ENCODE measurements around the gene HHAT. TPM values are rescaled to one million over a fixed set of nuclear protein-coding genes. Genes with fewer than 3 reads are reported as not detected.

Gene HHAT
- total RNA-seq, 4 donors from 2014 or later: 3.4 to 5.2 (median 4.0) TPM

GRCh38 chr1:210412240-210412639, 83.5 kb downstream of the HHAT start:
- TF ChIP-seq POLR2A (IDR thresholded peaks at IDR 0.05): no peak
- no peak for TF ChIP-seq CTCF (IDR thresholded peaks at IDR 0.05)

GRCh38 chr1:210413951-210414350, 85.2 kb downstream of the HHAT start:
- DNase-seq: no peak
- Histone ChIP-seq H3K4me1 (peaks cover 0 to 2% (median 0%) of the 10 kb centered on the region in 3 donors), H3K9me3 (no peaks in the 10 kb centered on the region), H3K27ac (no peak overlapping the region), H3K27me3 (no peaks in the 10 kb centered on the region), H3K36me3 (peaks cover 0 to 10% (median 0%) of the 10 kb centered on the region in 3 donors), H3K4me3 (no peak overlapping the region)
- 79 to 91% methylated on average over 3 to 4 of the region's 4 CpGs for WGBS, 2 donors
- TF ChIP-seq POLR2A (IDR thresholded peaks at IDR 0.05) (no peak), CTCF (IDR thresholded peaks at IDR 0.05) (no peak)
- intact Hi-C loops (cut with DNase I): no loop called here

More at GRCh38 chr1:210412240-210412639, 83.5 kb downstream of the HHAT start:
- no peak for DNase-seq
- Histone ChIP-seq H3K27me3 (no peaks in the 10 kb centered on the region), H3K27ac (no peak overlapping the region), H3K36me3 (peaks cover 0 to 10% (median 0%) of the 10 kb centered on the region in 3 donors), H3K4me1 (no peaks in the 10 kb centered on the region), H3K4me3 (no peak overlapping the region), H3K9me3 (no peaks in the 10 kb centered on the region)
- intact Hi-C loops (cut with DNase I): no loop called here
- 92% methylated on average over 1 of the region's 1 CpG for WGBS, 2 donors

DNA sequence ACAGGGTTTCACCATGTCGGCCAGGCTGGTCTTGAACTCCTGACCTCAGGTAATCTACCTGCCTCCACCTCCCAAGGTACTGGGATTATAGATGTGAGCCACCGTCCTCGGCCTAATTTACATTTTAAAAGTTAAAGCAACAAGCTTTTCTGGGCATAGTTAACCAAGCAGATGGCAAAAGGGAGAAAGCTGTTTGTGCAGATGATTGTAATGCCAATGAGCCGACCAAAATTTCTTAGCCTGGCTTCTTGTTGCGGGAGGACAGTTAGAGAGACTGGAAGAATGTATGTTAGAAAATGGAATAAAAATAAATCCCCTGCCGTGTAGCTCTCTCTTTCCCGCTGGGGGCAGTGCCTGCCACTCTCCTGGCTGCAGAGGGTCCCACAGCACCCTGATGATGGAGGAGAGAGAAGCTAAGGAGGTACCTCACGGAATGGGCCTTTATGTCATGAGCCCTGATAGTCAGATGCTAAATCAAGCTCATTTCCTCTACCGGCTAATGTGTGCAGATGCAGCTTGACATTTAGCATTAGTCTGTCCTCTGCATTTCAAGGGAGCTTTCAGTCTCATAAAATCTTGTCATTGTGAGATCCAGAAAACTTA, 87.2 kb downstream of the HHAT start:
- no peaks in the 10 kb centered on the region for H3K9me3 ChIP-seq
- H3K4me3 ChIP-seq: no peak overlapping the region
- WGBS, 2 donors: 75 to 84% methylated on average over 9 of the region's 9 CpGs
- H3K4me1 ChIP-seq: peaks cover 0 to 7% (median 0%) of the 10 kb centered on the region in 3 donors
- TF ChIP-seq POLR2A (IDR thresholded peaks at IDR 0.05) (no peak), CTCF (IDR thresholded peaks at IDR 0.05) (no peak)
- peaks cover 0 to 9% (median 0%) of the 10 kb centered on the region in 3 donors for H3K36me3 ChIP-seq
- DNase-seq: no peak
- H3K27me3 ChIP-seq: no peaks in the 10 kb centered on the region
- intact Hi-C loops (cut with DNase I): no loop called here
- H3K27ac ChIP-seq: no peak overlapping the region

- intact Hi-C loops (cut with DNase I): no loop called here
- DNase-seq: no peak
- WGBS, 2 donors: 83 to 93% methylated on average over 2 of the region's 2 CpGs
- Histone ChIP-seq H3K4me1 (peaks cover 0 to 7% (median 0%) of the 10 kb centered on the region in 3 donors), H3K27ac (no peak overlapping the region), H3K4me3 (no peak overlapping the region), H3K9me3 (no peaks in the 10 kb centered on the region), H3K27me3 (no peaks in the 10 kb centered on the region), H3K36me3 (peaks cover 0 to 5% (median 0%) of the 10 kb centered on the region in 3 donors)
- TF ChIP-seq CTCF (IDR thresholded peaks at IDR 0.05) (no peak), POLR2A (IDR thresholded peaks at IDR 0.05) (no peak)
These were observed 88.0 kb downstream of the HHAT start for GRCh38 chr1:210416681-210417080.

- H3K27ac ChIP-seq: no peak overlapping the region
- no peak for TF ChIP-seq POLR2A (IDR thresholded peaks at IDR 0.05)
- no peaks in the 10 kb centered on the region for H3K9me3 ChIP-seq
- H3K4me1 ChIP-seq: peaks cover 0 to 7% (median 0%) of the 10 kb centered on the region in 3 donors
- WGBS, 2 donors: 91 to 93% methylated on average over 5 of the region's 5 CpGs
- intact Hi-C loops (cut with DNase I): no loop called here
- peaks cover 0 to under 1% (median 0%) of the 10 kb centered on the region in 3 donors for H3K36me3 ChIP-seq
- H3K4me3 ChIP-seq: no peak overlapping the region
- no peak for DNase-seq
- no peaks in the 10 kb centered on the region for H3K27me3 ChIP-seq
These were observed 89.2 kb downstream of the HHAT start for GRCh38 chr1:210417881-210418280.

Measured in esophagus squamous epithelium (tissue), 5 donors.